DMS153 treated with DMSO at 0.1 percent for 48 hours (cell line): Measurements from ENCODE around the gene DLGAP4.
"Not testable (repeated sequence)": the region's sequence is repeated elsewhere in the genome, so short reads cannot be mapped to it uniquely, and the experiment has no call there.

Experiments used
- DNase-seq: peaks from one replicate; lab custom pipeline; 2025; ENCODE audit not compliant: unreplicated experiment; lab: John Stamatoyannopoulos, UW

DLGAP4 gene

GRCh38 chr20:36468149-36469000 lies 162.2 kb downstream of the DLGAP4 start:
- DNase-seq = no peak

- no peak for DNase-seq
These were observed 163.8 kb downstream of the DLGAP4 start for GRCh38 chr20:36469973-36470372.

GRCh38 chr20:36471885-36472636 lies 165.9 kb downstream of the DLGAP4 start:
- DNase-seq = no peak

- DNase-seq = peak; percentile 65
These were observed 166.5 kb downstream of the DLGAP4 start for GRCh38 chr20:36472637-36473090.

- no peak for DNase-seq
These were observed 167.0 kb downstream of the DLGAP4 start for GRCh38 chr20:36473164-36473563.

- no peak for DNase-seq
These were observed 168.4 kb downstream of the DLGAP4 start for GRCh38 chr20:36474563-36474962.

- not testable (repeated sequence) for DNase-seq
These were observed 168.9 kb downstream of the DLGAP4 start for GRCh38 chr20:36475054-36475453.

GRCh38 chr20:36477475-36477874 lies 171.3 kb downstream of the DLGAP4 start:
- no peak for DNase-seq

- DNase-seq = no peak
These were observed 172.2 kb downstream of the DLGAP4 start for GRCh38 chr20:36478137-36478905.

GRCh38 chr20:36479938-36480337 lies 173.8 kb downstream of the DLGAP4 start:
- no peak for DNase-seq

- no peak for DNase-seq
These were observed 174.4 kb downstream of the DLGAP4 start for GRCh38 chr20:36480456-36481048.

- DNase-seq = no peak
These were observed 175.4 kb downstream of the DLGAP4 start for GRCh38 chr20:36481380-36482043.

- DNase-seq = peak; percentile 87
These were observed 175.9 kb downstream of the DLGAP4 start for GRCh38 chr20:36482044-36482473.

- no peak for DNase-seq
These were observed 177.2 kb downstream of the DLGAP4 start for GRCh38 chr20:36483209-36483918.

GRCh38 chr20:36483919-36484808 lies 178.0 kb downstream of the DLGAP4 start:
- DNase-seq = no peak

- no peak for DNase-seq
These were observed 179.1 kb downstream of the DLGAP4 start for GRCh38 chr20:36485286-36485685.

GRCh38 chr20:36487069-36487468 lies 180.9 kb downstream of the DLGAP4 start:
- no peak for DNase-seq

- DNase-seq = no peak
These were observed 184.1 kb downstream of the DLGAP4 start for GRCh38 chr20:36490191-36490590.
